ENCODE measurements around the gene TPRN. TPM values are rescaled to one million over a fixed set of nuclear protein-coding genes. Genes with fewer than 3 reads are reported as not detected.

TPRN gene
- total and polyA plus RNA-seq, 9 of the 15 experiments (the other 6 are each of a cell fraction or from before 2014, with no cell fraction given) = 0.31 to 31.9 (median 4.4) TPM

DNA sequence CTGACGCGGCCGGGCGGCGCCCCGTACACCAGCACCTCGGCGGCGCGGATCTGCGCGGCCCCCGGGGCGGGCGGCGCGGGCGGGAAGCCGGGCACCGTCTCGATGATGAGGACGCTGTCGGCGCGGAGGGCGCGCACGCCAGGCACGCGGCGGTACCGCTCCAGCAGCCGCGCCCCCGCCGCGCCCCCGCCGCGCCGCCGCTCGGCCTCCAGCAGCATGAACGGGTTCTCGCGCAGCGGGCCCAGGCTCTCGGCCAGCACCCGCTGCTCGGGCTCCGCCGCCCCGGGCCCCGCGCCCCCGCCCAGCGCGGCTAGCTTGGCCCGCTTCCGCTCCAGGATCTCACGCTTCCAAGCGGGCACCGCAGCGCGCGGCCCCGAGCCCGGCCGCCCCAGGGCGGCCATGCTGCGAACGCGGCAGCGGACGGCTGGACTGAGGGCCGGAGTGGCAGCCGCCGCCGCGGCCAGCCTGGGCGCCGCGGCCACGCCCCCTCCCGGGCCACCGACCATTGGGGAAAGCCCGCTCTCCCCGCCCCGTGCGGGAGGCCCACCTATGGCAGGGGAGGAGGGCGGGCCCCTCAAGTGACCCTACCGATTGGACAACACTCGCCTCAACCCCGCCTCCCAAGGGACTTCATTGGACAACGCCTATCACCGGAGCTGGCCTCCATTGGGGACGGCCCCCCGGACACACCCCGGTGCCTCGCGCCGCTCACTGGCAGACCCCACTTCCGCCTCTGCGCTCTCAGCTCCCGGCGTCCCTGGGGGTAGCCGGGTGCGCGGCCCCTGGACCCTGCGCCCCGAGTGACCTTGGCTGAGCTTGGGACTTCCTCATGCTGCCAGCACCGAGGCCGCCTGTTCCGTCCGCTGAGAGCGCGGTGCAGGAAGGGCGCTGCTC lies at the start of gene TPRN (continued):
- TF ChIP-seq, protein P1, sequence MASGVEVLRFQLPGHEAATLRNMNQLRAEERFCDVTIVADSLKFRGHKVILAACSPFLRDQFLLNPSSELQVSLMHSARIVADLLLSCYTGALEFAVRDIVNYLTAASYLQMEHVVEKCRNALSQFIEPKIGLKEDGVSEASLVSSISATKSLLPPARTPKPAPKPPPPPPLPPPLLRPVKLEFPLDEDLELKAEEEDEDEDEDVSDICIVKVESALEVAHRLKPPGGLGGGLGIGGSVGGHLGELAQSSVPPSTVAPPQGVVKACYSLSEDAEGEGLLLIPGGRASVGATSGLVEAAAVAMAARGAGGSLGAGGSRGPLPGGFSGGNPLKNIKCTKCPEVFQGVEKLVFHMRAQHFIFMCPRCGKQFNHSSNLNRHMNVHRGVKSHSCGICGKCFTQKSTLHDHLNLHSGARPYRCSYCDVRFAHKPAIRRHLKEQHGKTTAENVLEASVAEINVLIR (CRISPR knock-in tag; IDR thresholded peaks at IDR 0.05) = no peak
- TF ChIP-seq YY1 (IDR thresholded peaks at IDR 0.05; ENCODE audit: borderline replicate concordance in 1 of 3, control insufficient read depth in 1 of 3, extremely low read depth in 1 of 3, insufficient read depth in 3 of 3, insufficient read length in 1 of 3, insufficient replicate concordance in 2 of 3, low read depth in 1 of 3, low read length in 2 of 3) (peak; percentile 62 to 95 (median 92)), GTF2E2 (tag; IDR thresholded peaks at IDR 0.05) (no peak), TCF7L2 (IDR thresholded peaks at IDR 0.05; ENCODE audit: low read depth, low read length) (no peak), FOXP1 (CRISPR knock-in tag; IDR thresholded peaks at IDR 0.05) (no peak), MAZ (CRISPR knock-in tag; conservative IDR thresholded peaks at IDR 0.05 in 1 of 2, IDR thresholded peaks at IDR 0.05 in 1 of 2) (peak; percentile 52 to 82; a peak in 3 of 4 replicates), HMG20B (CRISPR knock-in tag; IDR thresholded peaks at IDR 0.05) (no peak), EP400 (IDR thresholded peaks at IDR 0.05) (peak; percentile 82; the same call in 1 of the 2 replicates), TAL1 (IDR thresholded peaks at IDR 0.05) (no peak), ZBTB2 (IDR thresholded peaks at IDR 0.05) (peak; percentile 60; the same call in 1 of the 2 replicates), U2AF1 (optimal IDR thresholded peaks at IDR 0.05; ENCODE audit: low read depth, low read length) (peak; percentile 15)
- TF ChIP-seq, protein P2, sequence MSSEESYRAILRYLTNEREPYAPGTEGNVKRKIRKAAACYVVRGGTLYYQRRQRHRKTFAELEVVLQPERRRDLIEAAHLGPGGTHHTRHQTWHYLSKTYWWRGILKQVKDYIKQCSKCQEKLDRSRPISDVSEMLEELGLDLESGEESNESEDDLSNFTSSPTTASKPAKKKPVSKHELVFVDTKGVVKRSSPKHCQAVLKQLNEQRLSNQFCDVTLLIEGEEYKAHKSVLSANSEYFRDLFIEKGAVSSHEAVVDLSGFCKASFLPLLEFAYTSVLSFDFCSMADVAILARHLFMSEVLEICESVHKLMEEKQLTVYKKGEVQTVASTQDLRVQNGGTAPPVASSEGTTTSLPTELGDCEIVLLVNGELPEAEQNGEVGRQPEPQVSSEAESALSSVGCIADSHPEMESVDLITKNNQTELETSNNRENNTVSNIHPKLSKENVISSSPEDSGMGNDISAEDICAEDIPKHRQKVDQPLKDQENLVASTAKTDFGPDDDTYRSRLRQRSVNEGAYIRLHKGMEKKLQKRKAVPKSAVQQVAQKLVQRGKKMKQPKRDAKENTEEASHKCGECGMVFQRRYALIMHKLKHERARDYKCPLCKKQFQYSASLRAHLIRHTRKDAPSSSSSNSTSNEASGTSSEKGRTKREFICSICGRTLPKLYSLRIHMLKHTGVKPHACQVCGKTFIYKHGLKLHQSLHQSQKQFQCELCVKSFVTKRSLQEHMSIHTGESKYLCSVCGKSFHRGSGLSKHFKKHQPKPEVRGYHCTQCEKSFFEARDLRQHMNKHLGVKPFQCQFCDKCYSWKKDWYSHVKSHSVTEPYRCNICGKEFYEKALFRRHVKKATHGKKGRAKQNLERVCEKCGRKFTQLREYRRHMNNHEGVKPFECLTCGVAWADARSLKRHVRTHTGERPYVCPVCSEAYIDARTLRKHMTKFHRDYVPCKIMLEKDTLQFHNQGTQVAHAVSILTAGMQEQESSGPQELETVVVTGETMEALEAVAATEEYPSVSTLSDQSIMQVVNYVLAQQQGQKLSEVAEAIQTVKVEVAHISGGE (CRISPR knock-in tag; IDR thresholded peaks at IDR 0.05) = peak in 1 of 3 experiments; percentile 70; a peak in 1 of 6 replicates
- TF ChIP-seq, protein P3, sequence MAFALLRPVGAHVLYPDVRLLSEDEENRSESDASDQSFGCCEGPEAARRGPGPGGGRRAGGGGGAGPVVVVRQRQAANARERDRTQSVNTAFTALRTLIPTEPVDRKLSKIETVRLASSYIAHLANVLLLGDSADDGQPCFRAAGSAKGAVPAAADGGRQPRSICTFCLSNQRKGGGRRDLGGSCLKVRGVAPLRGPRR (CRISPR knock-in tag; IDR thresholded peaks at IDR 0.05) = no peak
- TF ChIP-seq, protein P4, sequence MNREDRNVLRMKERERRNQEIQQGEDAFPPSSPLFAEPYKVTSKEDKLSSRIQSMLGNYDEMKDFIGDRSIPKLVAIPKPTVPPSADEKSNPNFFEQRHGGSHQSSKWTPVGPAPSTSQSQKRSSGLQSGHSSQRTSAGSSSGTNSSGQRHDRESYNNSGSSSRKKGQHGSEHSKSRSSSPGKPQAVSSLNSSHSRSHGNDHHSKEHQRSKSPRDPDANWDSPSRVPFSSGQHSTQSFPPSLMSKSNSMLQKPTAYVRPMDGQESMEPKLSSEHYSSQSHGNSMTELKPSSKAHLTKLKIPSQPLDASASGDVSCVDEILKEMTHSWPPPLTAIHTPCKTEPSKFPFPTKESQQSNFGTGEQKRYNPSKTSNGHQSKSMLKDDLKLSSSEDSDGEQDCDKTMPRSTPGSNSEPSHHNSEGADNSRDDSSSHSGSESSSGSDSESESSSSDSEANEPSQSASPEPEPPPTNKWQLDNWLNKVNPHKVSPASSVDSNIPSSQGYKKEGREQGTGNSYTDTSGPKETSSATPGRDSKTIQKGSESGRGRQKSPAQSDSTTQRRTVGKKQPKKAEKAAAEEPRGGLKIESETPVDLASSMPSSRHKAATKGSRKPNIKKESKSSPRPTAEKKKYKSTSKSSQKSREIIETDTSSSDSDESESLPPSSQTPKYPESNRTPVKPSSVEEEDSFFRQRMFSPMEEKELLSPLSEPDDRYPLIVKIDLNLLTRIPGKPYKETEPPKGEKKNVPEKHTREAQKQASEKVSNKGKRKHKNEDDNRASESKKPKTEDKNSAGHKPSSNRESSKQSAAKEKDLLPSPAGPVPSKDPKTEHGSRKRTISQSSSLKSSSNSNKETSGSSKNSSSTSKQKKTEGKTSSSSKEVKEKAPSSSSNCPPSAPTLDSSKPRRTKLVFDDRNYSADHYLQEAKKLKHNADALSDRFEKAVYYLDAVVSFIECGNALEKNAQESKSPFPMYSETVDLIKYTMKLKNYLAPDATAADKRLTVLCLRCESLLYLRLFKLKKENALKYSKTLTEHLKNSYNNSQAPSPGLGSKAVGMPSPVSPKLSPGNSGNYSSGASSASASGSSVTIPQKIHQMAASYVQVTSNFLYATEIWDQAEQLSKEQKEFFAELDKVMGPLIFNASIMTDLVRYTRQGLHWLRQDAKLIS (CRISPR knock-in tag; IDR thresholded peaks at IDR 0.05) = no peak
